Cardiac fibroblast (primary cell): ENCODE data around the gene ZBTB47.

Experiments
- DNase-seq, 2 donors: peaks; one replicate each; pipeline versions ENCODE4 v3.0.0 to v3.0.0-alpha.2; 2010; ENCODE audit warnings: low read depth in 2 of 2
- H3K4me3 ChIP-seq, 2 donors: replicated peaks in 1 of 2; 1 replicate in 1 of 2; 2 replicates in 1 of 2; pipeline ENCODE4 v1.5.1; 2011; ENCODE audit warnings: low read depth in 2 of 2, low read length in 2 of 2, mild to moderate bottlenecking in 2 of 2, moderate library complexity in 1 of 2
- TF ChIP-seq, protein P1 (sequence below): IDR thresholded peaks from one replicate; pipeline ENCODE4 v1.5.1; 2011; ENCODE audit warnings: low read depth, mild to moderate bottlenecking, low read length, inconsistent platforms

The ZBTB47 gene

GRCh38 chr3:42675909-42676308 lies 22.4 kb downstream of the ZBTB47 start:
- no peak overlapping the region for H3K4me3 ChIP-seq
- TF ChIP-seq, protein P1, sequence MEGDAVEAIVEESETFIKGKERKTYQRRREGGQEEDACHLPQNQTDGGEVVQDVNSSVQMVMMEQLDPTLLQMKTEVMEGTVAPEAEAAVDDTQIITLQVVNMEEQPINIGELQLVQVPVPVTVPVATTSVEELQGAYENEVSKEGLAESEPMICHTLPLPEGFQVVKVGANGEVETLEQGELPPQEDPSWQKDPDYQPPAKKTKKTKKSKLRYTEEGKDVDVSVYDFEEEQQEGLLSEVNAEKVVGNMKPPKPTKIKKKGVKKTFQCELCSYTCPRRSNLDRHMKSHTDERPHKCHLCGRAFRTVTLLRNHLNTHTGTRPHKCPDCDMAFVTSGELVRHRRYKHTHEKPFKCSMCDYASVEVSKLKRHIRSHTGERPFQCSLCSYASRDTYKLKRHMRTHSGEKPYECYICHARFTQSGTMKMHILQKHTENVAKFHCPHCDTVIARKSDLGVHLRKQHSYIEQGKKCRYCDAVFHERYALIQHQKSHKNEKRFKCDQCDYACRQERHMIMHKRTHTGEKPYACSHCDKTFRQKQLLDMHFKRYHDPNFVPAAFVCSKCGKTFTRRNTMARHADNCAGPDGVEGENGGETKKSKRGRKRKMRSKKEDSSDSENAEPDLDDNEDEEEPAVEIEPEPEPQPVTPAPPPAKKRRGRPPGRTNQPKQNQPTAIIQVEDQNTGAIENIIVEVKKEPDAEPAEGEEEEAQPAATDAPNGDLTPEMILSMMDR = no peak
- no peak for DNase-seq

- TF ChIP-seq, protein P1 = no peak
- H3K4me3 ChIP-seq = no peak overlapping the region
- no peak for DNase-seq
These were observed 24.9 kb downstream of the ZBTB47 start for GRCh38 chr3:42678447-42678846.

DNA sequence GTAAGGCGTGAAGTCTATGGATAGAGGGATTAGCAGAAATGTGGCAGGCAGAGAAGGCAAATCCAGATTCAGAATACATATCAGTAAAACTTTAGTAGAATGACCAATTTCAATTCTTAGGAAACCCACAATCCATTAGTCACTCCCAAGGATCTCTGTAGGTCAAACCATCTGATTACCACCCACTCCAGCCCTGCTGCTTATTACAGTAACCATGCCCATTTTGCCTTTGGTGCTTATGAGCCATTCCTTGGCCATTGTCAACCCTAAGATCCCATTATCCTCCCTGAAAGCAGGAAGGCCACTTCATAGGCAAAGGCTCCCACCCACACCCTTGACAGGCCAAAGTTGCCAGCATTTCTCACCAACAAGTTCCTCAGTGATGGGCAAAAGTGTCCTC lies 26.8 kb downstream of the ZBTB47 start:
- TF ChIP-seq, protein P1 = no peak
- H3K4me3 ChIP-seq = no peak overlapping the region
- DNase-seq = no peak

GRCh38 chr3:42680806-42681205 lies 27.3 kb downstream of the ZBTB47 start:
- no peak for DNase-seq
- no peak overlapping the region for H3K4me3 ChIP-seq
- TF ChIP-seq, protein P1 = no peak

GRCh38 chr3:42681361-42682038 lies 28.0 kb downstream of the ZBTB47 start:
- DNase-seq = no peak
- TF ChIP-seq, protein P1 = no peak

GRCh38 chr3:42682301-42683070 lies 29.0 kb downstream of the ZBTB47 start:
- DNase-seq = no peak
- TF ChIP-seq, protein P1 = no peak
- no peak overlapping the region for H3K4me3 ChIP-seq

More at GRCh38 chr3:42681361-42682038, 28.0 kb downstream of the ZBTB47 start:
- no peak overlapping the region for H3K4me3 ChIP-seq
